Posterior cingulate gyrus (tissue), 11 donors: ENCODE results near the gene COPS7A.
"Not testable (repeated sequence)": the region's sequence is repeated elsewhere in the genome, so short reads cannot be mapped to it uniquely, and the experiment has no call there.

ENCODE experiments used
- DNase-seq, 10 donors: peaks; one replicate each; pipeline versions ENCODE4 v3.0.0 to v3.0.0-alpha.2; 2020 to 2021; ENCODE audit warnings: mixed read lengths in 3 of 10
- intact Hi-C: fragments of 100-400 bp; cut with DNase I; formaldehyde crosslinking; loops from one replicate; pipeline ENCODE4 v1.15.1; 2023

Gene COPS7A

DNA sequence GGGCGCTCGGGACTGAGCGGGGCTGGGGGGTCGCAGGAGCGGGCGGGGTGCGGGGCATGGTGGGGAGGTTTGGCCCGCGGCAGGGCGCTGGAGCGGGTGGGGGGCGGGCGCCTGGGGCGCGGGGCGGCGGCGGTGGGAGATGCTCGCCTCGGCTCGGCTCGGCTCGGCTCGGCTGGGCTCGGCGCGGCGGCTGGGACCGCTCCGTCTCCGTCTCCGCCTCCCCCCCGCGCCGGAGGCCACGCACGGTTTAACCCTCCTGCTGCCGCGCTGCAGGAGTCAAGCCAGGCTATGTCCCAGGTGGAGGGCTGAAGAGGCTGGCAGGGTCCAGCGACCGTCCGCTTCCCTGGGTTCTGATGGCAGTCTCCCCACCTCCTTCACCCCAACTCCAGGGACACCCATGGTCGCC is 23.2 kb upstream of the COPS7A start, which contains the start of gene PIANP:
PIANP (minus strand) TSS at position 170 of the 406 bp plus-strand sequence. CDS start 2,754 bp downstream, outside the sequence.
- intact Hi-C loops, result no loop called here
- DNase-seq, result peak in 9 of 10 donors; percentile 39 to 95 (median 68)

GRCh38 chr12:6701078-6701768 is 22.6 kb upstream of the COPS7A start:
- DNase-seq, result no peak
- intact Hi-C loops, result no loop called here

- intact Hi-C loops, result no loop called here
- no peak for DNase-seq
Observed at GRCh38 chr12:6703631-6704030, 20.2 kb upstream of the COPS7A start.

GRCh38 chr12:6708351-6708750 is 15.5 kb upstream of the COPS7A start:
- DNase-seq, intact Hi-C loops: not testable (repeated sequence)

DNA sequence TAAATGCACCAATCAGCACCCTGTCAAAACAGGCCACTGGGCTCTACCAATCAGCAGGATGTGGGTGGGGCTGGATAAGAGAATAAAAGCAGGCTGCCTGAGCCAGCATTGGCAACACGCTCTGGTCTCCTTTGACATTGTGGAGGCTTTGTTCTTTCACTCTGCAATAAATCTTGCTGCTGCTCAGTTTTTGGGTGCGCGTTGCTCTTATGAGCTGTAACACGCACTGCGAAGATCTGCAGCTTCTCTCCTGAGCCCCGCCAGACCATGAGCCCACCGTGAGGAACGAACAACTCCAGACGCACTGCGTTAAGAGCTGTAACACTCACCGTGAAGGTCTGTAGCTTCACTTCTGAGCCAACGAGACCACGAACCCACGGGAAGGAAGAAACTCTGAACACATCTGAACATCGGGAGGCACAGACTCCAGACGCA is 14.9 kb upstream of the COPS7A start:
- intact Hi-C loops, result no loop called here
- no peak for DNase-seq

DNA sequence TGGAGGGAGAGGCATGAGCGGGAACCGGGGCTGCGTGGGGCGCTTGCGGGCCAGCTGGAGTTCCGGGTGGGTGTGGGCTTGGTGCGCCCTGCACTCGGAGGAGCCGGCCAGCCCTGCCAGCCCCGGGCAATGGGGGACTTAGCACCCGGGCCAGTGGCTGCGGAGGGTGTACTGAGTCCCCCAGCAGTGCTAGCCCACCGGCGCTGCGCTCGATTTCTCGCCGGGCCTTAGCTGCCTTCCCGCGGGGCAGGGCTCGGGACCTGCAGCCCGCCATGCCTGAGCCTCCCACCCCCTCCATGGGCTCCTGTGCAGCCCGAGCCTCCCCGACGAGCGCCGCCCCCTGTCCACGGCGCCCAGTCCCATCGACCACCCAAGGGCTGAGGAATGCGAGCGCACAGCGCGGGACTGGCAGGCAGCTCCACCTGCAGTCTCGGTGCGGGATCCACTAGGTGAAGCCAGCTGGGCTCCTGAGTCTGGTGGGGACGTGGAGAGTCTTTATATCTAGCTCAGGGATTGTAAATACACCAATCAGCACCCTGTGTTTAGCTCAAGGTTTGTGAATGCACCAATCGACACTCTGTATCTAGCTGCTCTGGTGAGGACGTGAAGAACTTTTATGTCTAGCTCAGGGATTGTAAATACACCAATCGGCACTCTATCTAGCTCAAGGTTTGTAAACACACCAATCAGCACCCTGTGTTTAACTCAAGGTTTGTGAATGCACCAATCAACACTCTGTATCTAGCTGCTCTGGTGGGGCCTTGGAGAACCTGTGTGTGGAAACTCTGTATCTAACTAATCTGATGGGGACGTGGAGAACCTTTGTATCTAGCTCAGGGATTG is 7.6 kb upstream of the COPS7A start:
- peak in 3 of 10 donors; percentile 25 to 79 (median 75) for DNase-seq
- intact Hi-C loops, result not testable (repeated sequence)

DNA sequence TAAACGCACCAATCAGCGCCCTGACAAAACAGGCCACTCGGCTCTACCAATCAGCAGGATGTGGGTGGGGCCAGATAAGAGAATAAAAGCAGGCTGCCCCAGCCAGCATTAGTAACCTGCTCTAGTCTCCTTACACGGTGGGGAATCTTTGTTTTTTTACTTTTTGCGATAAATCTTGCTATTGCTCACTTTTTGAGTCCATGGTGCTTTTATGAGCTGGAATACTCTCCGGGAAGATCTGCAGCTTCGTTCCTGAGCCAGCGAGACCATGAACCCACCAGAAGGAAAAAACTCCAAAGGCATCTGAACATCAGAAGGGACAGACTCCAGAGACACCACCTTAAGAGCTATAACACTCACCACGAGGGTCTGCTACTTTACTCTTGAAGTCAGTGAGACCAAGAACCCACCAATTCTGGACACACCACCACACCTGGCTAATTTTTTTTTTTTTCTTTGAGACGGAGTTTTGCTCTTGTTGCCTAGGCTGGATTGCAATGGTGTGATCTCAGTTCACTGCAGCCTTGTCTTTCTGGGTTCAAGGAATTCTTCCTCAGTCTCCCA is 6.9 kb upstream of the COPS7A start:
- intact Hi-C loops, result no loop called here
- DNase-seq, result peak in 2 of 10 donors; percentile 2 to 3

- intact Hi-C loops, result loop anchor here (1.0 kb wide), 1 partner anchor 60 kb away; the partner anchor contains the start of gene ING4
- DNase-seq, result no peak
Observed at GRCh38 chr12:6722863-6723262, 983 bp upstream of the COPS7A start.

DNA sequence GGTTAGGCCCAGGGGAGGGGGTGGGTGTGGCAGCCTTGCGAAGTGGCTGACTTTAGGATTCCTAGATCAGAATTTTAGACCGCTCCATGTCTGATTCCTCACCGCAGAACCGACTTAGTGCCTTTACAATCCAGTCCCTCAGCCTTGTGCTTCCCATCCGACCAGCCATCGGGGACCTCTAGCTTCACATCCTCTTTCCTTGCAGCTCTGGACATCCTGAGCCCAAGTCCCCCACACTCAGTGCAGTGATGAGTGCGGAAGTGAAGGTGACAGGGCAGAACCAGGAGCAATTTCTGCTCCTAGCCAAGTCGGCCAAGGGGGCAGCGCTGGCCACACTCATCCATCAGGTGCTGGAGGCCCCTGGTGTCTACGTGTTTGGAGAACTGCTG is 557 bp downstream of the COPS7A start:
- intact Hi-C loops, result loop anchor here (2.0 kb wide), 1 partner anchor 36 kb away; the partner anchor contains the start of gene ZNF384
- peak in 5 of 10 donors; percentile 10 to 73 (median 68) for DNase-seq

DNA sequence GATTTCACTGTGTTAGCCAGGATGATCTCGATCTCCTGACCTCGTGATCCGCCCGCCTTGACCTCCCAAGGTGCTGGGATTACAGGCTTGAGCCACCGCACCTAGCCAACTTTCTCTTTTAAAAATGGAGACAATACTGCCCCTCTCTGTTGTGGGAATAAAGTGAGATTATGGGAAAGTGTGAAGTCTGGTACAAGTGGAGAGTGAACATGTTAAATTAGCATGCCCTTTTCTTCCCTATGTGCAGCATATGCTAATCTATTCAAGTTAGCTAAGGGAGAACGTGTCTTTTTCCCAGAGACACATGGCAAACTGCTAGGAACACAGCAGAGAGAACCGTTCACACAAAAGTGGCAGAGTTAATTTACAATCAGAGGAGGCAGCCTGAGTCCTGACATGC is 1.5 kb downstream of the COPS7A start:
- intact Hi-C loops, result loop anchor here (2.0 kb wide), 1 partner anchor 37 kb away; the partner anchor contains the start of gene ZNF384
- DNase-seq, result no peak

GRCh38 chr12:6729186-6729585 is 5.3 kb downstream of the COPS7A start:
- peak in 3 of 10 donors; percentile 17 to 50 (median 31) for DNase-seq
- intact Hi-C loops, result no loop called here

- intact Hi-C loops, result no loop called here
- peak in 3 of 10 donors; percentile 7 to 52 (median 47) for DNase-seq
Observed at GRCh38 chr12:6730169-6730568, 6.3 kb downstream of the COPS7A start.

DNA sequence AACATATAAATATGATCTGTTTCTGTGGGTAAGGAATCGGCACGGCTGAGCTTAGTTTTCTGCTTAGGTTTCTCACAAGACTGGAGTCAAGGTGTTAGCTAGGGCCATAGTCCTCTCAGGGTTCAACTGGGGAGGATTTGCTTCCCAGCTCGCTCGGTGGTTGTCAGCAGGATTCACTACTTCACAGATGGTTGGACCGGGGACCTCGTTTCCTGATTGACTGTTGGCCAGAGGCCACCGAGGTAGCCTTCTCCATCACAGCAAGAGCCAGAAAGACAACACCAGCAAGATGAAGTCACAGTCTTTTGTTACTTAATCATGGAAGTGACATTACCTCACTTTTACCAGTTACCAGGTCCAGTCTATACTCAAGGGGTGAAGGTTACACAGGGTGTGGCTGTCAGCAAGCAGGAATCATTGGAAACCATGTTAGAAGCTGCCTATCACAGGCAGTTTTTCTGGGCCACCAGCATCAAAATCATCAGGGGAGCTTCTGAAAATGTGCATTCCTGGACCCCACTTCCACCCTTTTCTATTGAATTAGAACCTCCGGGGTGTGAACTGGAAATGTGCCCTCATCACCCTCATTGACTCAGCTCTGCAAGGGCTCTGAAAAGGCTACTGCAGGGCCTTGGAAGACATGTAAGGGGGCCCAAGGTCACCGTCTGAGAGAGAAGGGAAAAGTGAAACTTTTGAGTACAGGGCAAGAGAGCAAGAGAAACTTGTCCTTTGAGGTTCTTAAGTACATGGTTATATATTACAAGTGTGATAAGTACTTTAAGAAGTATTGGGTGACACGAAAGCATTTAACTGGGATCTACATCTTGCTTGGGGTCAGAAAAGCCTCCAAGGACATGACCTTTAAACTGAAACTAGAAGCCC is 10.9 kb downstream of the COPS7A start:
- intact Hi-C loops, result loop anchor here (5.0 kb wide), 2 partner anchors 43 to 93 kb away; partner anchors contain the start of gene P3H3

DNA sequence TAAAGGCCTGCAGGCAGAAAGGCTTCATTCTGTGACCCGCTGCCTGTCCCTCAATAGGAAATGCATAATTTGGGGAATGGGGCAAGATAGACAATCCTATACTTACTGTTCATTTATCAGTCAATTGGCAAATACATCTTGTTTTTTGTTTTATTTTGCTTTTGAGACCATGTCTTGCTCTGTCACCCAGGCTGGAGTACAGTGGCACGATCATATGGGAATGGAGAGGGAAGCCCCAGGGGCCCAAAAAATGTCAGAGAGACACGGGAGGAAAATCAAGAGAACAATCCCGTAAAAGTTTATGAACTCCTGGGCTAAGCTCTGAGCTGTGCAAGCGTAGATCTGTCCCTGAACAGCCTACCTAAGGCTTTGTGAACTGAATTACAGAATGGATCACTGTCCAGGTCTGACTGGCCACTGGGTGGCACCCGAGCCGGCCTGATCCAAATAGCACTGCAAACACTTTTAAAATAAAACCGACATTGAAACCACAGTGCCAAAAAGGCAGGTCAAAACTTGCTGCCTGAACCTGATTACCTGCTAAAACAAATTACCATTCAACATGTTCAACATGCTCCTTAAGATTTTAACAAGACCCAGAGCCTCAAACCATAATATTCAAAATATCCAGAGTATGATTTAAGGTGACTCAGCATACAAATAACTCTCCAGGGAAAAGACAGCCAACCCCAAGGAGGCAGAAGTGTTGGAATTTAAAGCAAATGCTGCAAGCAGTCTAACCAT is 11.8 kb downstream of the COPS7A start:
- intact Hi-C loops, result loop anchor here (5.0 kb wide), 2 partner anchors 42 to 92 kb away; partner anchors contain the start of gene P3H3

More for the DNA sequence above, 10.9 kb downstream of the COPS7A start:
- DNase-seq, result peak in 2 of 10 donors; percentile 24 to 42

GRCh38 chr12:6736754-6737153 is 12.9 kb downstream of the COPS7A start:
- DNase-seq, result no peak
- intact Hi-C loops, result loop anchor here (5.0 kb wide), 2 partner anchors 41 to 91 kb away; partner anchors contain the start of gene P3H3

More for the DNA sequence above, 11.8 kb downstream of the COPS7A start:
- peak; percentile 52 to 97 (median 74) for DNase-seq

DNA sequence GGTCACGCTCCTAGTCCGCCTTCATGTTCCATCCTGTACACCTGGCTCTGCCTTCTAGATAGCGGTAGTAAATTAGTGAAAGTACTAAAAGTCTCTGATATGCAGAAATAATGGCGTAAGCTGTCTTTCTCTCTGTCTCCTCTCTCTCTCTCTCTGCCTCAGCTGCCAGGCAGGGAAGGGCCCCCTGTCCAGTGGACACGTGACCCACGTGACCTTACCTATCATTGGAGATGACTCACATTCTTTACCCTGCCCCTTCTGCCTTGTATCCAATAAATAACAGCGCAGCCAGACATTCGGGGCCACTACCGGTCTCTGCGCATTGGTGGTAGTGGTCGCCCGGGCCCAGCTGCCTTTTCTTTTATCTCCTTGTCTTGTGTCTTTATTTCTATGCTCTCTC is 18.2 kb downstream of the COPS7A start:
- DNase-seq, intact Hi-C loops: not testable (repeated sequence)

DNA sequence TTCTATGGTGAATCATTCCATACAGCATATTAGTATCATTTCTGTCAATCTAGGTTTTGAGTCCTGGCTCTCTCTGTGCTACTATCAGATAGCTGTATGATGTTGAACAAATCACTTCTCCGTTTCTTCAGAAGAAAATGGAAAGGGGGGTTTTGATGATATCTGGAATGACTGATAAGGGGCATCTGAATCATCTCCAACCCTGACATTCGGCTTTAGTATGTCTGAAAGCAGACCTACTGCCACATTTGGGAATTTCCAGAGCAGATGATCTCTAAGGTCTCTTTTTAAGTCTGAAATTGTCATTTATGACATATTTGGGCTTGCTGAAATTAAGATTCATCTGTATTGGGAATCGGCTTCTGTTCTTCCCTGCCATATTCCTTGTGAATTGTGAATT is 19.0 kb downstream of the COPS7A start:
- DNase-seq, result peak in 1 of 10 donors; percentile 2
- intact Hi-C loops, result no loop called here

DNA sequence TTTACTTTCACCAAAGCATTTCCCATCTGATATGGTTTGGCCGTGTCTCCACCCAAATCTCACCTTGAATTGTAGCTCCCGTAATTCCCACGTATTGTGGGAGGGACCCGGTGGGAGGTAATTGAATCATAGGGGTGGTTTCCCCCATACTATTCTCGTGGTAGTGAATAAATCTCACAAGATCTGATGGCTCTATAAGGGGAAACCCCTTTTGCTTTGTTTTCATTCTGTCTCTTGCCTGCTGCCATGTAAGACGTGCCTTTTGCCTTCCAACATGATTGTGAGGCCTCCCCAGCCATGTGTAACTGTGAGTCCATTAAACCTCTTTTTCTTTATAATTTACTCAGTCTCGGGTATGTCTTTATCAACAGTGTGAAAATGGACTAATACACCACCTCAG is 19.5 kb downstream of the COPS7A start:
- peak in 1 of 10 donors; percentile 1 for DNase-seq
- intact Hi-C loops, result not testable (repeated sequence)
